Lower leg skin (tissue), 3 donors: ENCODE data around the gene RASGEF1B.

Experiments used
- CTCF ChIP-seq, 3 donors: fragments of 450-650 bp; IDR thresholded peaks; one replicate each; pipeline ENCODE4 v1.5.1; 2016; ENCODE audit warnings: antibody characterized with exemption in 3 of 3, mild to moderate bottlenecking in 3 of 3, moderate library complexity in 2 of 3
- POLR2A ChIP-seq, 2 donors: fragments of 450-650 bp; IDR thresholded peaks; one replicate each; pipeline ENCODE4 v1.6.1; 2016 to 2017; ENCODE audit warnings: antibody characterized with exemption in 2 of 2, mild to moderate bottlenecking in 1 of 2, moderate library complexity in 1 of 2

- TF ChIP-seq CTCF (IDR thresholded peaks at IDR 0.05) (no peak), POLR2A (IDR thresholded peaks at IDR 0.05) (no peak)
These were observed 53.1 kb downstream of the RASGEF1B start for GRCh38 chr4:81418572-81418971.
